HEK293 (cell line): ENCODE results near the gene FTCD.

Experiments used
- CTCF ChIA-PET: fragments of 350-600 bp; formaldehyde crosslinking; extraction: SDS; loops from one replicate; lab custom pipeline; 2021; ENCODE audit warnings: antibody characterized with exemption; lab: Yijun Ruan, JAX
- POLR2A ChIA-PET: fragments of 300-600 bp; formaldehyde crosslinking; extraction: SDS; loops from one replicate; lab custom pipeline; 2020; ENCODE audit warnings: antibody characterized with exemption, inconsistent platforms; lab: Yijun Ruan, JAX
- H3K27ac ChIP-seq: fragments of 200-500 bp; sonication (Bioruptor generic); 2 replicates; pipeline ENCODE4 v1.5.1; 2014; ENCODE audit warnings: low read depth, low read length, control low read depth, inconsistent platforms; ENCODE audit errors: extremely low read depth
- H3K36me3 ChIP-seq, 2 experiments: fragments of 200-500 bp in 1 of 2; sonication (Bioruptor generic) in 1 of 2; 1 replicate in 1 of 2; 2 replicates in 1 of 2; pipeline ENCODE4 v1.5.1; 2014 to 2017; ENCODE audit warnings: inconsistent platforms in 2 of 2, low read length in 2 of 2; ENCODE audit not compliant: control insufficient read depth in 2 of 2, insufficient read depth in 1 of 2
- H3K4me1 ChIP-seq: fragments of 200-500 bp; sonication (Bioruptor generic); 2 replicates; pipeline ENCODE4 v1.5.1; 2014; ENCODE audit warnings: mild to moderate bottlenecking, low read length, inconsistent platforms; ENCODE audit not compliant: control insufficient read depth, insufficient read depth
- H3K4me3 ChIP-seq: 2 replicates; pipeline ENCODE4 v1.5.1; 2011; ENCODE audit warnings: low read depth, mild to moderate bottlenecking, control low read depth, low read length, moderate library complexity
- H3K9me3 ChIP-seq: fragments of 200-500 bp; sonication (Bioruptor generic); 2 replicates; pipeline ENCODE4 v1.5.1; 2014; ENCODE audit warnings: low read depth, low read length, inconsistent platforms; ENCODE audit not compliant: control insufficient read depth, insufficient read depth
- CTCF ChIP-seq: fragments of 450-650 bp; formaldehyde crosslinking; IDR thresholded peaks from 2 replicates; pipeline ENCODE4 v1.5.1; 2016; ENCODE audit warnings: missing biosample characterization, missing genetic modification characterization
- EGR2 ChIP-seq: fragments of 450-650 bp; formaldehyde crosslinking; IDR thresholded peaks from 2 replicates; pipeline ENCODE4 v1.5.1; 2016; ENCODE audit warnings: low read depth, missing biosample characterization, missing genetic modification characterization
- MEIS1 ChIP-seq: sonication (generic); formaldehyde crosslinking; IDR thresholded peaks from 2 replicates; pipeline ENCODE4 v1.8.1; 2022; ENCODE audit warnings: missing genetic modification reagents, mild to moderate bottlenecking, borderline replicate concordance
- MYNN ChIP-seq: fragments of 450-650 bp; formaldehyde crosslinking; IDR thresholded peaks from 2 replicates; pipeline ENCODE4 v1.5.1; 2016; ENCODE audit warnings: missing biosample characterization, missing genetic modification characterization, borderline replicate concordance
- PRDM2 ChIP-seq: fragments of 450-650 bp; formaldehyde crosslinking; IDR thresholded peaks from 2 replicates; pipeline ENCODE4 v1.5.1; 2016; ENCODE audit warnings: missing biosample characterization, missing genetic modification characterization, borderline replicate concordance
- ZIC2 ChIP-seq: fragments of 450-650 bp; formaldehyde crosslinking; IDR thresholded peaks from 2 replicates; pipeline ENCODE4 v1.5.1; 2016; ENCODE audit warnings: missing biosample characterization, missing genetic modification characterization
- ZNF10 ChIP-seq: fragments of 450-650 bp; formaldehyde crosslinking; IDR thresholded peaks from 2 replicates; pipeline ENCODE4 v1.5.1; 2017; ENCODE audit warnings: missing biosample characterization, missing genetic modification characterization
- ZNF571 ChIP-seq: fragments of 450-650 bp; formaldehyde crosslinking; IDR thresholded peaks from 2 replicates; pipeline ENCODE4 v1.5.0; 2017; ENCODE audit warnings: missing biosample characterization, missing genetic modification characterization
- ZNF600 ChIP-seq: fragments of 450-650 bp; formaldehyde crosslinking; IDR thresholded peaks from 2 replicates; pipeline ENCODE4 v1.5.1; 2016; ENCODE audit warnings: missing biosample characterization, missing genetic modification characterization
- ZNF692 ChIP-seq: fragments of 450-650 bp; formaldehyde crosslinking; IDR thresholded peaks from 2 replicates; pipeline ENCODE4 v1.5.1; 2016; ENCODE audit warnings: missing biosample characterization, missing genetic modification characterization

Gene FTCD

GRCh38 chr21:46195595-46196195 lies 40.3 kb upstream of the FTCD start (continued):
- no peak for TF ChIP-seq CTCF (tag by site-specific recombination)
- no peak for TF ChIP-seq ZNF10 (tag by site-specific recombination)
- no peak for TF ChIP-seq ZNF571 (tag by site-specific recombination)

- no peak overlapping the region for H3K4me3 ChIP-seq
- no peaks in the 10 kb centered on the region for H3K9me3 ChIP-seq
- ChIA-PET CTCF (interaction anchor here (0.7 kb wide), 1 partner anchor 51 kb away, joined by 4 read pairs; no protein-coding TSS in a partner anchor), POLR2A (no interaction called here)
- TF ChIP-seq ZNF600 (tag by site-specific recombination) (0 out of 2 replicates have a peak, but pooled peaks have one; percentile 34), PRDM2 (tag by site-specific recombination) (no peak), MEIS1 (CRISPR knock-in tag) (no peak), ZIC2 (no peak), ZNF692 (tag by site-specific recombination) (no peak), MYNN (tag by site-specific recombination) (no peak)
- peaks cover 15 to 58% of the 10 kb centered on the region in 2 experiments; a peak in 2 of 3 replicates for H3K36me3 ChIP-seq
- no peaks in the 10 kb centered on the region for H3K4me1 ChIP-seq
- H3K27ac ChIP-seq: no peak overlapping the region
These were observed 39.3 kb upstream of the FTCD start for GRCh38 chr21:46194374-46195334.

- CTCF ChIA-PET: interaction anchor here (0.7 kb wide), 1 partner anchor 50 kb away, joined by 4 read pairs; no protein-coding TSS in a partner anchor
- Histone ChIP-seq H3K4me3 (no peak overlapping the region), H3K27ac (no peak overlapping the region), H3K36me3 (peaks cover 15 to 52% of the 10 kb centered on the region in 2 experiments; a peak in 2 of 3 replicates), H3K9me3 (no peaks in the 10 kb centered on the region), H3K4me1 (peaks cover 3% of the 10 kb centered on the region)
- POLR2A ChIA-PET: no interaction called here
- TF ChIP-seq EGR2 (tag by site-specific recombination) (0 out of 2 replicates have a peak, but pooled peaks have one; percentile 27), MYNN (tag by site-specific recombination) (no peak)
These were observed 38.5 kb upstream of the FTCD start for GRCh38 chr21:46193829-46194373.
